HepG2 (cell line): Measurements from ENCODE around the gene PRSS53. TPM values are rescaled to one million over a fixed set of nuclear protein-coding genes. Genes with fewer than 3 reads are reported as not detected.

Experiments used
- ARID3A ChIP-seq: IDR thresholded peaks from 2 replicates; pipeline ENCODE4 v1.6.1; 2012; ENCODE audit warnings: low read depth, low read length, improper control_type of control experiment
- BORCS8-MEF2B ChIP-seq: sonication (generic); formaldehyde crosslinking; IDR thresholded peaks from 2 replicates; pipeline ENCODE4 v1.8.0; 2022; ENCODE audit warnings: mild to moderate bottlenecking, missing genetic modification reagents
- CREB1 ChIP-seq, 2 experiments: fragments of 450-650 bp in 1 of 2; IDR thresholded peaks; 2 replicates each; pipeline ENCODE4 v1.6.1; 2016 to 2017; ENCODE audit warnings: control low read depth in 1 of 2, mild to moderate bottlenecking in 1 of 2, missing compliant biosample characterization in 1 of 2, missing genetic modification characterization in 1 of 2
- CSRNP1 ChIP-seq: sonication (generic); formaldehyde crosslinking; IDR thresholded peaks from 2 replicates; pipeline ENCODE4 v1.8.1; 2023; ENCODE audit warnings: mild to moderate bottlenecking, missing genetic modification reagents
- HDAC6 ChIP-seq: fragments of 200-600 bp; sonication (generic); IDR thresholded peaks from 2 replicates; pipeline ENCODE4 v1.7.0; 2017; ENCODE audit warnings: mild to moderate bottlenecking, antibody characterized with exemption, low read length, low read depth
- NFKB2 ChIP-seq: sonication (generic); formaldehyde crosslinking; IDR thresholded peaks from 2 replicates; pipeline ENCODE4 v1.4.0; 2020; ENCODE audit warnings: missing genetic modification reagents, borderline replicate concordance
- NR2F6 ChIP-seq, 2 experiments: IDR thresholded peaks; 2 replicates each; pipeline ENCODE4 v1.6.1; 2016; ENCODE audit warnings: antibody characterized with exemption in 1 of 2, mild to moderate bottlenecking in 1 of 2
- RFXAP ChIP-seq: sonication (generic); formaldehyde crosslinking; IDR thresholded peaks from 2 replicates; pipeline ENCODE4 v1.4.0; 2020; ENCODE audit warnings: missing genetic modification reagents, borderline replicate concordance
- TERF1 ChIP-seq: sonication (generic); formaldehyde crosslinking; IDR thresholded peaks from 2 replicates; pipeline ENCODE4 v1.8.0; 2022; ENCODE audit warnings: mild to moderate bottlenecking, missing genetic modification reagents, moderate library complexity
- ZNF124 ChIP-seq: sonication (generic); formaldehyde crosslinking; IDR thresholded peaks from 2 replicates; pipeline ENCODE4 v1.4.0; 2020; ENCODE audit warnings: missing genetic modification reagents
- ZNF138 ChIP-seq: sonication (generic); formaldehyde crosslinking; IDR thresholded peaks from 2 replicates; pipeline ENCODE4 v1.5.0; 2020; ENCODE audit warnings: mild to moderate bottlenecking, low read depth, missing genetic modification reagents
- ZNF251 ChIP-seq: sonication (generic); formaldehyde crosslinking; IDR thresholded peaks from 2 replicates; pipeline ENCODE4 v1.9.0; 2021; ENCODE audit warnings: mild to moderate bottlenecking, missing genetic modification reagents
- ZNF468 ChIP-seq: sonication (generic); formaldehyde crosslinking; IDR thresholded peaks from 2 replicates; pipeline ENCODE4 v1.8.0; 2022; ENCODE audit warnings: mild to moderate bottlenecking, moderate library complexity, missing genetic modification reagents
- ZNF563 ChIP-seq: sonication (generic); formaldehyde crosslinking; IDR thresholded peaks from 2 replicates; pipeline ENCODE4 v1.8.0; 2022; ENCODE audit warnings: mild to moderate bottlenecking, moderate library complexity, missing genetic modification reagents
- ZNF607 ChIP-seq: sonication (generic); formaldehyde crosslinking; IDR thresholded peaks from 2 replicates; pipeline ENCODE4 v1.5.1; 2020; ENCODE audit warnings: missing genetic modification reagents, mild to moderate bottlenecking, borderline replicate concordance
- ZNF639 ChIP-seq: conservative IDR thresholded peaks from 2 replicates; pipeline ENCODE4 v1.6.1; 2018; ENCODE audit warnings: missing genetic modification reagents
- polyA plus RNA-seq, 8 experiments: library from polyadenylated mRNA; depleted of rRNA in 3 of 8; stranded (reverse) in 7 of 8; unstranded in 1 of 8; fragments of >200 nt; fragmentation: Illumina TruSeq in 4 of 8; extraction: Trizol in 4 of 8; gene quantifications; 2 replicates each; pipeline versions ENCODE4 v1.2.1 to v1.2.3, GENCODE V29; 2011 to 2016; ENCODE audit warnings: low read depth in 4 of 8, missing spikeins in 1 of 8, mixed read lengths in 1 of 8; ENCODE audit not compliant: insufficient read depth in 1 of 8
- total RNA-seq, 5 experiments: library from RNA; depleted of rRNA; stranded (reverse); fragments of >200 nt; fragmentation: Illumina TruSeq; extraction: Trizol; gene quantifications; 2 replicates each; pipeline ENCODE4 v1.2.3, GENCODE V29; 2016; ENCODE audit warnings: low read depth in 1 of 5

The PRSS53 gene
- total and polyA plus RNA-seq, 2 of the 13 experiments (the other 11 are each of a cell fraction or from before 2014, with no cell fraction given) = 2.2 to 7.4 TPM

GRCh38 chr16:31113121-31114120 is 24.7 kb upstream of the PRSS53 start (continued):
- no peak for TF ChIP-seq ARID3A
- TF ChIP-seq ZNF138 (CRISPR knock-in tag) = no peak
- 0 out of 2 replicates have a peak, but pooled peaks have one; percentile 40 for TF ChIP-seq BORCS8-MEF2B (CRISPR knock-in tag)
- no peak for TF ChIP-seq ZNF124 (CRISPR knock-in tag)
- no peak for TF ChIP-seq CREB1 (IDR thresholded peaks at IDR 0.05)
- 0 out of 2 replicates have a peak, but pooled peaks have one; percentile 27 for TF ChIP-seq CREB1 (CRISPR knock-in tag; IDR thresholded peaks at IDR 0.05)
- no peak for TF ChIP-seq NFKB2
- TF ChIP-seq TERF1 (CRISPR knock-in tag) = no peak
- TF ChIP-seq ZNF607 = no peak
- no peak for TF ChIP-seq ZNF468 (CRISPR knock-in tag)
- TF ChIP-seq ZNF639 (CRISPR knock-in tag) = no peak
- no peak for TF ChIP-seq CSRNP1 (CRISPR knock-in tag)
- no peak for TF ChIP-seq HDAC6
- no peak for TF ChIP-seq NR2F6 (IDR thresholded peaks at IDR 0.05)
- 0 out of 2 replicates have a peak, but pooled peaks have one; percentile 25 for TF ChIP-seq NR2F6 (CRISPR knock-in tag; IDR thresholded peaks at IDR 0.05)
- no peak for TF ChIP-seq ZNF251 (CRISPR knock-in tag)
- no peak for TF ChIP-seq RFXAP
- TF ChIP-seq ZNF563 (CRISPR knock-in tag) = no peak
